GM21825 (cell line): ENCODE results near the gene IRX2.

Experiments used
- ATAC-seq: cut with Tn5 transposase; IDR thresholded peaks from one replicate; pipeline ENCODE4 v1.9.1; 2021; ENCODE audit warnings: mild to moderate bottlenecking, moderate library complexity; ENCODE audit not compliant: unreplicated experiment

Gene IRX2

DNA sequence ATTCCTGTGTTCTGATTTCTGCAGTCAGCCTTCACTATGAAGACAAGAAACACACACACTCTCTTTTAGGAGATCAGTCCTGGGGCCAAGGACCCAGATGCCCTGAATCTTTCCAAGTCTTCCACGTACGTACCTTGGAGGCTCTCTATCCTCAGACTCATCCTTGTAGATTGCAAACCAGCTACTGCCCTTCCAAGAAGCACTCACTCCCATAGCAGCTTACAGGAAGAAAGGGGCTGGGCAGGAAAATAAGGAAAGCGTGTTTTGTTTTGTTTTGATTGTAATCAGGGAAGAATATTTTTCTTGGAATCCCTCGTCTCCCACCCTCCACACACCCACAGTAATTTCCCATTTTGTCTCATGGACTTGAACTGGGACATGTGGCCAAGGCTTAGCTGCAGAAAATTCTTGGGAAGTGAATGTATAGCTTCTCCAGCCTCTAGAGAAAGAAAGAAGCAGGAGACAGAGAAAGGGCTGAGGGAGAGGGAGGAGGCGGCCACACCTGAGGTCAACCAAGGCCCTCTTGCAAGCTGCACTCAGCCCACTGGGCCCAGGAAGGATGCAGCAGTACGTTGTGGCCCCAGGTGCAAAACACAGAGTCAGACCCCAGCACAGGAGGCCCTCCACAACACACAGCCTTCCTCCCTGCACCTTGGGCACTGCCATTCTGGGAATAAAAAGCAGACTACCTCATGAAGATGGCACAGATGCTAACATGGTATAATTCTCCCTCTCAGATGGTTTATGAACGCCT lies 29.9 kb downstream of the IRX2 start:
- no peak for ATAC-seq

DNA sequence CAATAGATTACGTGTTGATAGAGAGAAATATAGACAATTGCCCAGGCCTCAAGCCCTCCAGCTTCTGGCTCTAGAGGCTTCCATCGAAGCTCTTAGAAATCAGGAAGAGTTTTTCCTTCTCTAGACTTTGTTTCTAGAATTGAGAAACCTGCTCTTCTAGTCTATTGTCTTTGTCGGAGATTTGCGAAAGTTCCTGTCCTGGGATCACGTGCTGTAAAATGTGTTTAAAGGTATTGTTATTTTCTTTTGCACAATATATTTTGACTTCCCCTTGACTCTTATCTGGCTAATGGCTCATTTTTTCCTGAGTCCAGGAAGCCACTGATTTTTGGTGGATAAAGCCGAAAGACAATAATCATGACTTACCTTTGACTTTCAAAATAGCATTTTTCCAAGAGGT lies 32.1 kb downstream of the IRX2 start:
- ATAC-seq, result no peak

DNA sequence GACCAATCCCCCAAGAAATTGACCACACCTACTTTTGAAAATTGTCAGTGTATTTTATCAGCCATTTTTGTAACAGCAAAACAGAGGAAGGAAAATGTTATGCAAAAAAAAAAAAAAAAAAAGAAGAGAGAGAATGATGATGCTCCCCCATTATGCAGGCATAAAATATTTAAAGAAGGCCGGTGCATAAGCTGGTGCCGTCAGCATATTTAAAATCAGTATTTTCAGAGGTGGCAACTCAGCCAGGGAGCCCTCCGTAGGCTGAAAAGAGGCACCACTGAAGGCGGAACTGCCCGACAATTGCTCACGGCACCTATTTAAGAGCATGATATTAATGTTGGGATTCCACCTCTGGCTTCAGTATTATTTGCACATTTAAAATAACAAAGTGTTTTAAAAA lies 33.4 kb downstream of the IRX2 start:
- no peak for ATAC-seq

DNA sequence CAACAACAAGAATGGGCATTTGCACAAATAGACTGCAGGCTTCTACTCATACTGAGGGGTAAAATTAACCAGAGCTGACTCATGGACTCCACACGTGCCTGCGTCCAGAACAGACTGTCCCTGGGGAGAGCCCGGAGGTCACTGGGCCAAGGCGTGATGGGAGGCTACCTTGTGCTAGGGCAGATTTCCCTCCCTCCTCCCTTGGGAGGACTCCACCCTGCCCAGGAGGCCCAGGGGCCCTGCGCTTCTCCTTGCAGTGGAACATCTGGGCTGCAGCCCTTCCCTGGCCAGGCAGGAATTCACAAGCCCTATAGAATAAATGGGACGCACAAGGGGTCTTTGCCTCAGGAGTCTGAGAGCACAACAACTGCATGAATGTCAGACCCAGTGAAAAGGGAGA lies 35.6 kb downstream of the IRX2 start:
- no peak for ATAC-seq

DNA sequence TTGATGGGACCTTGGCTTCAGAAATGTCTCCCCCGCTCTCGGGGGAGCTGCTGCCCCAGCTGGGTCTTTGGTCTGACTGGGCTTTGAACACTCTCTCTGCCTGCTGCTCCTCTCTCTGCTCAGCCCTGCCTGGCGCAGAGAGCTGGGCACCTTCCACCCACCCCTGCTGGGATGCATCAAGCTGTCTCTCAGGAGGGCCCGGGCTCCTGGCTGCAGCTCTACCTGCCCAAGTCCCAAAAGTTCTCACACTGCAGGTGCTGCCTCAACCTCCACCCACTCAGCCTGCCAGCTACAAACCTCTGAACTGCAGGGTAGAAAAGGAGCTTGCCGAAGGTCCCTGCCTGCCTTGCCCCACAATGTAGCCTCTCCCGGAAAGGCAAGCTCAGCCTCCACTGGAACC lies 36.7 kb downstream of the IRX2 start:
- no peak for ATAC-seq

DNA sequence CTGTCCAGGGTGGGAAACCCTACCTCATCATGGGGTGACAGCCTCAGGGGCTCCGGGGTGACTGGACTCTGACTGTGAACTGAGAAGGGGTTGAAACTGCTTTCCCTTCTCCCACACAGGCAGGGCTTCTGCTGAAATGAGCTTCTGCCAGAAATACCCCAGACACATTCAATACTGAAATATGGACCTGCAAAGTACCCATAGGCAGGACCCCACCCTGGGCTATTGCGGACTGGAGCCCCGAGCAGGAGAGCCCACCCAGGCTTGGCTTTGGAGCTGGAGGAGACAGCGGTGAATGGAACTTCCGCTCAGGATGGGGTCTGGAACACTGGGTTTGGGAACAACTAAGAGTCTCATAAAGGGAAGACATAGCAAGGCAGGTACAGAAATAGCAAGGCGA lies 37.5 kb downstream of the IRX2 start:
- ATAC-seq, result no peak

DNA sequence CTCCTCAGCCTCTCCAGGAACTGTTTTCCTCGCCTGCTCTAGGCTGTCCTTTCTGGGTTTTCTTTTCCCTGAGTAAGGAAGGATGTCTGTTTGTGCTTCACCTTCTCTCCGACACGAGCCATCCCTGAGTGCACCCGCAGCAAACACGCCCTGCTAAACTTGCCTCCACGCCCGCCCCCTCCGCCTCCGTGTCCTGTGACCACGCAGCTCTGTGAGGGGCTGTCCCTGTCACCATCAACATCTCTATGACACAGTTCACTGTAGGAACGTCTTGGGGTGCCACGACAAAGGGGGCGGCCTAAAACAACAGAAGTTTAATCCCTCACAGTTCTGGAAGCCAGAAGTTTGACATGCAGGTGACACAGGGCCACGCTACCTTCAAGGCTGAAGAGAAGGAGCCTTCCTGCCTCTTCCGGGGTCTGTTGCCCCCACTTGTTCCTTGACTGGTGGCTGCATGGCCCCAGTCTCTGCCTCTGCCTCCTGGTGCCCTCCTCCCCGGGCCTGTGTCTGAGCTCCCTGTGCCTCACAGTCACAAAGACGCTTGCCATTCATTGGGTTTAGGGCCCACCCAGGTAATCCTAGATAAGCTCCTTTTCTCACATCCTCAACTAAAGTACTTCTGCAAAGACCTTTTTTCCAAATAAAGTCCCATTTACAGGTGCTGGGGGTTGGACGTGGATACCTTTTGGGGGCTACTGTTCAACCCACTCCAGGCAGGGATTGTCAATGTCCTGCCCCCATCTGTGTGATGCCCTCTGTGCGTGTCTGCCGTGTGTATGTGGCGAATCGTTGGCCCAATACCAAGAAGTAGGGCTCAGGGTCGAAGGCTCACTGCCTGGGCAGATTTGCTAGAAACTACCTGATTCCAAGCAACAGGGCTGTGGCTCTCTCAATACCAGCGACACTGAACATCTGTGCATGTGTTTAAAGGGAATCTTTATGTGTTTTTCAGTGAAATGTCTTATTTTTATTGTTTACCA lies 39.7 kb downstream of the IRX2 start:
- no peak for ATAC-seq

DNA sequence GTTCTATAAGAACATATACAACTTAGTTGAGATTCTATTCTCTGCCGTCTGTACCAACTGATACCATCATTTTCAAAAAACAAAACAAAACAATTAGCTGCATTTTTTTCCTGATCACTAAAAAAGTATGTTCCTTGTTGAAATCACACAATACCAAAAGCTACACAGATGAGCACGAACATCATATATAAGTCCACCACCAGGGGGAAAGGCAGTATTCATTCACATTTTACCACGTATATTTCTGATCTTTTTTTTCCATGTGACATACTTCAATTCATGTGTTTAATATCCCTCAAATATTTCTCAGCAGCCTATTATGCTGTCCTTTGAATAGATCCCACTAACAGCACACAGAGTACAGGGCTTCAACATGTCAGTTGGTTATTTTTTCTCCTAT lies 40.6 kb downstream of the IRX2 start:
- ATAC-seq, result no peak

DNA sequence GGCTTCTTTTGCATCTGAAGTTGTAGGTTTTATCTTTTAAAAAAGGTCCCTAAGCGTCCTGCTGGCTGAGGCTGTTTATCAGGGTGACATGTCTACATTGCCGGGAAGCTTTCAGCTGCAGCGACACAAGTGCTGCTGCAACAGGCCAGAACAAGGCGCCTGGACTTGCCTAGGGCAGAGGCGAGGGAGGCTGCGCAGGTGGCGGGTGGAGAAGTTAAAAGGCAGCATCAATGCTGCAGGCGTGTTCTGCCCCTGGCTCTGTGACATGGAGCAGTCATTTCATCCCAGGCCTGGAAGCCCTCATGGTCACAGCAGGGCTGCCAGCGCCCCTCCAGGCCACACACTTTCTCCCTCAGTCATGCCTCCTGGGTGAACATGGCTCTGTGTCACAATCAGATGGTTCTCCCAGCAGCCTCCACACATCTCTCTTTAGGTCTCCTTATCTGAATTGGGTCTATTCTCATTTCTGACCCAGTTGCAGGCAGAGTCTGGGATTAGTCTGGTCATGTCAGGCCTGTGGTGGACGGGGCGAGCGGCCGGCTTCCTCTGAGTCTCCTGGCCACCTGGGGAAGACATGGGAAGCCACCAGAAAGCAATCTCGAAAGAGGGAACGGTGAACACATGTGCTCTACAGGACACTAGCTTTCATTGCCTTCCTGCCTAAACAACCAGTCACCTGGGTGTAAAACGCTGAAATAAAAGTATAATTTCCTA lies 41.3 kb downstream of the IRX2 start:
- no peak for ATAC-seq

DNA sequence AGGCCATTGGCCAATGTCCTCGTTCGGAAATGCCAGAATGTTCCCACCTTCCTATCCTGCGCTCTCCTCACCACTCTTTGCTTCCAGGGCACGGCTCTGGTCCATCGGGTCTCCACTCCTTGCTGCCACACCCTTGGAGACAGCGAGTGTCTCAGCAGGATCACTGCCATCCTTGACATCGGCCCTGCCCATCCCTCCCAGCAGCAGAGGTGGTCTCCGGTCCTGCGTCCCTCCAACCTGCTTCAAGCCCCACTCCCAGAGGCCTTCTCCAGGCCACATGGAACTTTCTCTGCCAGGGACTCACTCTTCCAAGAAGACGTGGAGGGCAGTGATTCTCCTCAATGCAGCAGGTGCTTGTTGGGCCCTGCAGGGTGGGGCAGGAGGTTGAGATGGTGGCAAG lies 42.7 kb downstream of the IRX2 start:
- no peak for ATAC-seq

DNA sequence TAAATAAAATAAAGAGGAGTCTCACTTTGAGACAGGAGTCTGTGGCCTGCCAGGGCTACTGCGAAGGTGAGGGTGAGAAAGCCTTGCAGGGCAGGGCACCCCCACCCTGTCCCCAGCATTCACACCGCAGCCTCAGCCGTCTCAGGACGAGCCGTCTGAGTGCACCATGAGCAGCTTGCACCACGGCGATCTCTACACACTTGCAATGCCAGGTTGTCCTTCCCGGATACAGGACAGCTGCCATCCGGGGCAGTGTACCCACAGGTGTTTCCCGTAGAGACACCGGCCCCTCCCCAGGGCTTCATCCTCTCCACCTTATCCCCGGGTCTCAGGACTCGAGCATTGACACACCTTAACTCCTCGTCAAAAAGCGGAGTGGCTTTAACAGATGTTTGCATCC lies 43.3 kb downstream of the IRX2 start:
- ATAC-seq, result no peak

DNA sequence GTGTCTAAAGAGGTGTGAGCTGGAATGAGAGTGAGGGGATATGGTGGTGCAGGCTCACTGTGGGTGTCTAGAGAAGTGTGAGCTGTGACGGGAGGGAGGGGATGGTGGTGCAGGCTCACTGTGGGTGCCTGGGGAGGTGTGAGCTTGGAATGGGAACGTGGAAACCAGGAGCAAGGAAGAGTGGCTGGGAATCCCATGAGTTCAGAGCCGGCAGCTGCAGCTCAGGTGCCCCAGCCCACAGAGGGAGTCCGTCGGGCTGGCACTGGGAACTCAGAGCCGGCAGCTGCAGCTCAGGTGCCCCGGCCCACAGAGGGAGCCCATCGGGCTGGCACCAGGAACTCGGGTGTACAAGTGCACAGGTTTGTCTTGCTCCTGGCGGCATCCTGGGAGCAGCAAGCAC lies 45.6 kb downstream of the IRX2 start:
- no peak for ATAC-seq

DNA sequence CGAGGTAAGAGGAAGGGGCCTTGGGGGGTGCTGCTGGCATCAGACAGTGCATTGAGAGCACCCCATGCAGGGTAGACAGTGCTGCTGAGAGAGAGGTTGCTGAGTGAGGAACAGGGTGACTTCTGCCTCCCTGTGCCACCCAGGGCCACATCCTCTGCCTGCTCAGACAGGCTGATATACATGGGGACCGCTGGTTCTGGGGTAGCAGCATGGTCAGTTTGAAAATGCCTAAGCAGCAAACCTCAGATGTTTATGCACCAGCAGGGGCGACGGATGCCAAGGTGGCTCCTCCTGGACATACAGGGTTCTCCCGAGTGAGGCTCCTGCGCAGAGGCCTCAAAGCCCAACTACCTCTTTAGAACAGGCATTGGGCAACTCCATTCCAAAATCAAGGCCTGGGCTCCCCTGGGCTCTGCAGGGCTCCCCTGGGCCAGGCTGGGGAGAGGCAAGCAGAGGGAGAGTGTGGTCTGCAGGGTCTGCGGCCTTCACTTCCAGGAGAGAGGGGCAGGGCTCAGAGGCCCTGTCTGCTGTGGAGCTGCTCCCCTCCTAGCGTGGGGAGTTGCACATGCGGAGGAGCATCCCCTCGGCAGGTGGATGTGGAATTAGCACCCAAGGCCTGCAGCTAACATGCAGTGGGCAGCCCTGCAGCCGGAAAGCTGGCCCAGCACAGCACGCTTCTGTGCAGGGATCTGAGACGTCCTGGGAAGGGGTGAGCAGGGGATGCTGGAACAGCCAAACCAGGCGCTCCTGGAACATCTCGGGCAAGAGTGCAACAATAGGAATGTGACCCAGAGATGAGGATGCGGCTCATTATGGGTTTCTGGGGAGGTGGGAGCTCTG lies 46.5 kb downstream of the IRX2 start:
- no peak for ATAC-seq

DNA sequence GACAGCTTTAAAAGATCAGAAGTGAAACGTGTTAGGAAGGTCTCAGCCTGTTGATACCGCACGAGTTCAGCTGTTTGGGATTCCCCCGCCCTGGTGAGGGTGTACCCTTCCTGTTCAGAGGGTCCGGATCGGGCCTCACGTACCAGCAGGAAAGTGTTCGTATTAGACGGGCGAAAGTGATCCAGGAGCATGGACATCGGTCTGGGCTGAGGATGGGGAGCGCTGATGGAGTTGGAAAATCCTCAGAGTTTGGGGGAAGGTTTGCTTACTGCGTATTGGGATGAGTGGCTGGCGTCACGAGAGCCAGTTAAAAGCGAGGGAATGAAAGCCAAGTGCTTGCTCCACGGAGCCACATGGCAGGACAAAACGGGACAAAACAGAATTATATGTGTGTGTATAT lies 47.4 kb downstream of the IRX2 start:
- no peak for ATAC-seq

DNA sequence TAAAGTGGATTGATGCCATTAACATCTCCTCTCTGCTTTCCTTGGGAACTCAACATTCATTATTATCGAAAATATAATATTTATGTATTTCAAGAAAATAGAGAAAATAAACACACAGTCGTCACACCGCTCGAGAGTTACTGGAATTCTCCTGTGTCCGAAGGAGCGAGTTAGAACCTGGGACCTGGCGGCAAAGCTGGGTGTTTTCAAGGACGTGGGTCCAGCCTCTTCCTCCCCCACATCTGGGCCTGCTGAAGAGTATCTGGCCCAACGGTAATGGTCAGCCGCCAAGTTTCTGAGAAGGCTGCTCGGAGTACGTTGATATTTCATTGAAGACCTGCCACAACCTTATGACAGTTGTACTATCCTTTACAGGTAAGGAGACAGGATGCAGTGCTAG lies 47.9 kb downstream of the IRX2 start:
- no peak for ATAC-seq

DNA sequence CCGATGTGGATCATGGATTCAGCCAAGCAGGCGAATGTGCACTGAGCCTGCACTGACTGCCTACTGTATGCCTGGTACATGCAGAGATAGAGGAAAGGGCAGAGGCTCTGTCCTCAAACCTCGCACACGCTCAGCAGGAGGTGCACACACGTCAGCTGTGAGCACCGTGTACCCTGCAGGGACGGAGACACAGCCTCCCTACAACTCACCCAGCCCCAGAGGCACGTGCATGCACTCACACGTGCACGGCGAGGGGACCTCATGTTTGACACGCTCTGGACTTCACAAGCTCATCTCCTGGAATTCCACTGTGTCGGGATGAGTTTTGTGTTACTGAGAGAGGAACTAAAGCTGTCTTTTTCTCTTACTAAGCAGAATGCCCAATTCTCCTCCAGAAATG lies 48.4 kb downstream of the IRX2 start:
- ATAC-seq, result no peak

DNA sequence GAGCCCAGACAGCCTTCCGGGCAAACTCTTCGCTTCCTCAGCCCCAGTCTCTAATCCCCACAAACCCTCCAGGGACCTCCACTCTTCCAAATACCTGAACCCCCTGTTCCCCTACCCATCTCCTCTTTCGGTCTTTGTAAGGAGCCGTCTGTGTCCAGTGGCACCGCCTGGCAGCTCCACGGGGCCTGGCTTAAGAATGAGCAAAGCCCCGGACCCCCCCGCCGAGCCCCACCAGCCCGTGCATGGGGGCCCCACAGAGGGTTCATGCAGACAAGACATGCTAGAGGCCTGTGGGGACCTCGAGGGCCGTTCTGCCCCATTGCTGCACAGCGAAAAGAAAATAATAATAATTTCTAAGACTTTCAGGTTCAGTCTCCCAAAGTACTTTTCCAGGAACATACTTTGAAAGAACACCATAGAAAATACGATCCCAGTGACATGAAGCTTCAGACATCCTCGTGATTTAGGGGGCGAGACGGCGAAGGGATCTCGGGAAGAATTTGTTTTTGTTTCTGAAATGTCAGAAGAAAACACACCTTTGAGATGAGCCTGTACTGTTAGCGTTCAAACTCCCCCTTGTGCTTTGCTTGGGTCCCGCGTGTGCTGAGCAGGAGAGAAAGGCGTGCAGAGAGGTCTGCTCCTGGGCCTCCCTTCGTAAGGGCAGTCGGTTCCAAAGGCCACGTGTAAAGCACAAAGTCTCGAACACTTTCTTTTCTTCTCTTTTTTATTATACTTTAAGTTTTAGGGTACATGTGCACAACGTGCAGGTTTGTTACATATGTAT lies 49.2 kb downstream of the IRX2 start:
- no peak for ATAC-seq

DNA sequence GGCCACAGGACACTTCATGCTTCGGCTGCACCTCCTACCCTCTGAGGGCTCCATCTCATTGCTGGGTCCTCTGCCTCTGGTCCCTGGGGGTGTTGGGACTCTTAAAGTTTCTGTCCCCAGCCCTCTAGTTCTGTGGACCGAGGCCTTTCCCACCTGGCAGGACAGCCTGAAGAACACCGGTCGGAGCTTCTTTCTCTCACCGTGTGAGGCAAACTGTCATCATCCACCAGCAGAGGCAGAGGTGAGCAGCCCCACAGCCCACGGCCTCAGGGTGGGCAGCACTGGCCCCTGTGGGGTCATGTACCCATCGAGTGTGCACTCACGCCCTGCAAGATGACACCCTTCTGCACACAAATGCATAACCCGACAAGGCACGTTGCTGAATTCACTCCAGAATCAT lies 49.9 kb downstream of the IRX2 start:
- no peak for ATAC-seq

DNA sequence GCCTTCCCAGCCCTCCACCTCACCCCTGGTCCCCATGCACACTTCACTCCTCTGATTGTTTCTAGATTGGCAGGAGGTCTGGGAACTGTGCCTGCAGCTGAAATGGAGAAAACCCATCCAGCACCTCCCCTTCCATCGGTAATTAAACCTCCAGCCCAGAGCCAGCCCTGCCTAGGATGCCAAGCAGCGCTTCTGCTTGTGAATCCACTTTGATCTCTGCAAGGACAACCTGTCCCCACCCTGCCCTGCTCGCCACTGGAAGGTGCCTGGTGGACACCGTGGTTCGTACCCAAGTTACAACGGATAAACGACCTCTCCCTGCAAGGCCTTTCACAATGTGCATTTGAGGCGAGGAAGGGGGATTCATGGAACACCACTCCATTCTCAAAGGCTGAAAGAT lies 50.6 kb downstream of the IRX2 start:
- no peak for ATAC-seq

DNA sequence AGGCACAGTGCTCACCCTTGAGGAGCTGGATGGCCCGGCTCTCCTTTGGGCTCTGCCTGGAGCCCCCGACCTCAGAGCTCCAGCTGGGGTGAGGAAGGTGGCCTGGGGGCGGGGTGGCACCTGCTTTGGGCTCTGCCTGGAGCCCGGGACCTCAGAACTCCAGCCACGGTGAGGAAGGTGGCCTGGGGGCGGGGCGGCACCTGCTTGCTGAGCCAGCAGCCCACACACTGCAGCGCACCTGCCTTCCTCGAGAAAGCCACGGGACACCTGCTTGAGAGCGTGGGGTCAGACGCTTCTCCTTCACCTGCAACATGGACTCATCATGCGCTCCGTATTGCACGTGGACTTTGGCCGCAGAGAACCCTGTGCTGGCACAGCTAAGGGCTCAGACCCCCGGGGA lies 51.8 kb downstream of the IRX2 start:
- ATAC-seq, result no peak
